MM.1S (cell line): Measurements from ENCODE around the gene MYLK3.

Experiments
- DNase-seq: peaks from one replicate; pipeline ENCODE4 v3.0.0-alpha.2; 2015
- H2AFZ ChIP-seq: fragments of 300-600 bp; sonication (generic); 2 replicates; pipeline ENCODE4 v1.6.0; 2016; ENCODE audit warnings: antibody characterized with exemption, low read length
- H3F3A ChIP-seq: fragments of 300-600 bp; sonication (generic); 2 replicates; pipeline ENCODE4 v1.6.1; 2016; ENCODE audit warnings: mild to moderate bottlenecking, antibody characterized with exemption, low read length, moderate library complexity, mixed read lengths; ENCODE audit not compliant: insufficient read depth
- H3K27ac ChIP-seq: fragments of 300-600 bp; sonication (generic); 2 replicates; pipeline ENCODE4 v1.5.1; 2016; ENCODE audit warnings: mild to moderate bottlenecking, low read length
- H3K27me3 ChIP-seq: fragments of 300-600 bp; sonication (generic); replicated peaks from 2 replicates; pipeline ENCODE4 v1.6.0; 2016; ENCODE audit warnings: low read length; ENCODE audit not compliant: insufficient read depth
- H3K36me3 ChIP-seq: fragments of 300-600 bp; sonication (generic); replicated peaks from 2 replicates; pipeline ENCODE4 v1.6.1; 2016; ENCODE audit warnings: mild to moderate bottlenecking, low read length, mixed read lengths; ENCODE audit not compliant: insufficient read depth
- H3K4me1 ChIP-seq: fragments of 300-600 bp; sonication (generic); 2 replicates; pipeline ENCODE4 v1.6.1; 2016; ENCODE audit warnings: low read length, mixed read lengths
- H3K4me2 ChIP-seq: fragments of 300-600 bp; sonication (generic); 2 replicates; pipeline ENCODE4 v1.6.0; 2016; ENCODE audit warnings: low read depth, low read length
- H3K4me3 ChIP-seq: fragments of 300-600 bp; sonication (generic); 2 replicates; pipeline ENCODE4 v1.5.1; 2016; ENCODE audit warnings: low read length, mixed read lengths
- H3K79me2 ChIP-seq: fragments of 300-600 bp; sonication (generic); 2 replicates; pipeline ENCODE4 v1.6.1; 2016; ENCODE audit warnings: mixed run types, low read length, mixed read lengths
- H3K9ac ChIP-seq: fragments of 300-600 bp; sonication (generic); 2 replicates; pipeline ENCODE4 v1.6.1; 2016; ENCODE audit warnings: low read length, mixed read lengths
- H3K9me2 ChIP-seq: fragments of 300-600 bp; sonication (generic); replicated peaks from 2 replicates; pipeline ENCODE4 v1.6.1; 2016; ENCODE audit warnings: mild to moderate bottlenecking, low read length, mixed read lengths; ENCODE audit not compliant: insufficient read depth
- H3K9me3 ChIP-seq: fragments of 300-600 bp; sonication (generic); replicated peaks from 2 replicates; pipeline ENCODE4 v1.6.1; 2016; ENCODE audit warnings: mild to moderate bottlenecking, low read length, mixed read lengths; ENCODE audit not compliant: insufficient read depth
- H4K20me1 ChIP-seq: fragments of 300-600 bp; sonication (generic); 2 replicates; pipeline ENCODE4 v1.6.1; 2016; ENCODE audit warnings: mild to moderate bottlenecking, low read length, moderate library complexity, mixed read lengths; ENCODE audit not compliant: insufficient read depth
- EZH2 ChIP-seq: fragments of 300-600 bp; sonication (generic); optimal IDR thresholded peaks from 2 replicates; pipeline ENCODE3; 2017; ENCODE audit warnings: low read depth, mild to moderate bottlenecking, antibody characterized with exemption, low read length, mixed read lengths
- EZH2phosphoT487 ChIP-seq: fragments of 300-600 bp; sonication (generic); IDR thresholded peaks from 2 replicates; pipeline ENCODE4 v1.6.1; 2018; ENCODE audit warnings: antibody characterized with exemption, low read length
- TF ChIP-seq, protein P1 (sequence below): fragments of 300-600 bp; sonication (generic); IDR thresholded peaks from 2 replicates; pipeline ENCODE4 v1.5.1; 2016; ENCODE audit warnings: antibody characterized with exemption, low read length, mixed read lengths

MYLK3 gene

DNA sequence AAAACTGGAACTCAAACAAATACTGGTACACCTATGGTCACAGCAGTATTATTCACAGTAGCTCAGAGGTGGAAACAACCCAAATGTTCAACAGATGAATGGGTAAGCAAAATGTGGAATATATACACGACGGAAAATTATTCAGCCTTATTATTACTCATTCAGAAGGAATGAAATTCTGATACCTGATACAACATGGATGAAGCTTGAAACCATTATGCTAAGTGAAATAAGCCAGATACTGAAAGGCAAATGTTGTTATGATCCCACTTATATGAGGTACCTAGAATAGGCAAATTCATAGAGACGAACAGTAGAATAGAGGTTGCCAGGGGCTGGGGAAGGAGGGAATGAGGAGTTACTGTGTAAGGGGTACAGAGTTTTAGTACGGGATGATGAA, 27.1 kb upstream of the MYLK3 start:
- Histone ChIP-seq H3K4me3 (no peak overlapping the region), H3K4me2 (peak overlapping the region; percentile 52), H3K9ac (no peak overlapping the region), H3K9me3 (no peaks in the 10 kb centered on the region; the same call in 1 of the 2 replicates), H2AFZ (0 out of 2 replicates have a peak overlapping the region, but pooled peaks have one; percentile 11), H4K20me1 (no peaks in the 10 kb centered on the region), H3K36me3 (no peaks in the 10 kb centered on the region), H3K9me2 (no peaks in the 10 kb centered on the region), H3K27me3 (no peaks in the 10 kb centered on the region), H3K4me1 (peaks cover 17% of the 10 kb centered on the region), H3F3A (peaks cover 12% of the 10 kb centered on the region), H3K27ac (peak overlapping the region; percentile 33; the same call in 1 of the 2 replicates), H3K79me2 (no peaks in the 10 kb centered on the region)
- no peak for DNase-seq
- TF ChIP-seq EZH2phosphoT487 (no peak), EZH2 (no peak)
- TF ChIP-seq, protein P1, sequence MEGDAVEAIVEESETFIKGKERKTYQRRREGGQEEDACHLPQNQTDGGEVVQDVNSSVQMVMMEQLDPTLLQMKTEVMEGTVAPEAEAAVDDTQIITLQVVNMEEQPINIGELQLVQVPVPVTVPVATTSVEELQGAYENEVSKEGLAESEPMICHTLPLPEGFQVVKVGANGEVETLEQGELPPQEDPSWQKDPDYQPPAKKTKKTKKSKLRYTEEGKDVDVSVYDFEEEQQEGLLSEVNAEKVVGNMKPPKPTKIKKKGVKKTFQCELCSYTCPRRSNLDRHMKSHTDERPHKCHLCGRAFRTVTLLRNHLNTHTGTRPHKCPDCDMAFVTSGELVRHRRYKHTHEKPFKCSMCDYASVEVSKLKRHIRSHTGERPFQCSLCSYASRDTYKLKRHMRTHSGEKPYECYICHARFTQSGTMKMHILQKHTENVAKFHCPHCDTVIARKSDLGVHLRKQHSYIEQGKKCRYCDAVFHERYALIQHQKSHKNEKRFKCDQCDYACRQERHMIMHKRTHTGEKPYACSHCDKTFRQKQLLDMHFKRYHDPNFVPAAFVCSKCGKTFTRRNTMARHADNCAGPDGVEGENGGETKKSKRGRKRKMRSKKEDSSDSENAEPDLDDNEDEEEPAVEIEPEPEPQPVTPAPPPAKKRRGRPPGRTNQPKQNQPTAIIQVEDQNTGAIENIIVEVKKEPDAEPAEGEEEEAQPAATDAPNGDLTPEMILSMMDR: no peak

DNA sequence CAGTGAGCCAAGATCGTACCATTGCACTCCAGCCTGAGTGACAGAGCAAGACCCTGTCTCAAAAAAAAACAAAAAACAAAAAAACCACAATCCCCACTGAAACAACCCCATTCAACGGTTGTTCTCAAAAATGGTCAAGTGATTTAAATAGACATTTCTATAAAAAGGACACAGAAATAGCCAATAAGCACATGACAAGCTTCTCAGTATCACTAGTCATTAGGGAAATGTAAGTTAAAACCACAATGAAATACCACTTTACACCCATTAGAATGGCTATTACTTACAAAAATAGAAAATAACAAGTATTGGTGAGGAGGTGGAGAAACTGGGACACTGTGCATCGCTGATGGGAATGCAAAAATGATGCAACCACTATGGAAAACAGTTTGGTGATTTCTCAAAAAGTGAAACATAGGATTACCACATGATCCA, 26.6 kb upstream of the MYLK3 start:
- H3K4me2 ChIP-seq: peak overlapping the region; percentile 52

DNA sequence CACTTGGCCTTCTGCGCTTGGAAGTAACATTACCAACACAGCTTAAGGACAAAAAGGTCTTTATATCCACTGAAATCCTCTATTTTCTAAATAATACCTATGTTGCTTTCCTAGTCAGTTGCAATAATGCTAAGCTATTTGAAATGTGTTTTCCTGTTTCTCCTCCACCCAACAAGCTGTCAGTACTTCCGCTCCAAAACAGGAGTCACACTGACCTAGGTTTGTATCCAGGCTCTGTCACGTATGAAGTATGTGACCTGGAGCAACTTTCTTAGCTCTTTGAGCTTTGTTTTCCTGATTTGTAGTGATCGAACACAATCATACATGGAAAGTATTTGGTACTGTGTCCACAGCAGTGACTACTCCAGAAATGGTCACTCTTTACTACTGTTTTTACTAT, 24.3 kb upstream of the MYLK3 start:
- Histone ChIP-seq H3K9me2 (no peaks in the 10 kb centered on the region), H3K4me2 (no peak overlapping the region), H3K27ac (no peak overlapping the region), H3K36me3 (no peaks in the 10 kb centered on the region), H3K79me2 (no peaks in the 10 kb centered on the region), H4K20me1 (no peaks in the 10 kb centered on the region), H3K4me1 (peaks cover 17% of the 10 kb centered on the region), H3K4me3 (no peak overlapping the region), H2AFZ (no peak overlapping the region), H3F3A (peaks cover 12% of the 10 kb centered on the region), H3K9me3 (no peaks in the 10 kb centered on the region; the same call in 1 of the 2 replicates), H3K9ac (no peak overlapping the region), H3K27me3 (no peaks in the 10 kb centered on the region)
- no peak for DNase-seq
- TF ChIP-seq EZH2phosphoT487: no peak
- TF ChIP-seq, protein P1: no peak

More for the DNA sequence above, 26.6 kb upstream of the MYLK3 start:
- Histone ChIP-seq H3K4me1 (peaks cover 17% of the 10 kb centered on the region), H3K9ac (no peak overlapping the region), H2AFZ (0 out of 2 replicates have a peak overlapping the region, but pooled peaks have one; percentile 11), H4K20me1 (no peaks in the 10 kb centered on the region), H3K27ac (peak overlapping the region; percentile 33; the same call in 1 of the 2 replicates), H3K27me3 (no peaks in the 10 kb centered on the region), H3K9me3 (no peaks in the 10 kb centered on the region; the same call in 1 of the 2 replicates), H3K4me3 (0 out of 2 replicates have a peak overlapping the region, but pooled peaks have one; percentile 22), H3K9me2 (no peaks in the 10 kb centered on the region), H3F3A (peaks cover 12% of the 10 kb centered on the region), H3K36me3 (no peaks in the 10 kb centered on the region), H3K79me2 (no peaks in the 10 kb centered on the region)
- peak; percentile 54 for DNase-seq
- TF ChIP-seq EZH2 (no peak), EZH2phosphoT487 (no peak)
- TF ChIP-seq, protein P1: no peak
